OCI-M2 (cell line): ENCODE measurements around the gene PTPRD.
"Not testable (repeated sequence)": the region's sequence is repeated elsewhere in the genome, so short reads cannot be mapped to it uniquely, and the experiment has no call there.

Experiments
- DNase-seq: peaks from one replicate; lab custom pipeline; 2025; ENCODE audit not compliant: unreplicated experiment; lab: John Stamatoyannopoulos, UW

The PTPRD gene

DNA sequence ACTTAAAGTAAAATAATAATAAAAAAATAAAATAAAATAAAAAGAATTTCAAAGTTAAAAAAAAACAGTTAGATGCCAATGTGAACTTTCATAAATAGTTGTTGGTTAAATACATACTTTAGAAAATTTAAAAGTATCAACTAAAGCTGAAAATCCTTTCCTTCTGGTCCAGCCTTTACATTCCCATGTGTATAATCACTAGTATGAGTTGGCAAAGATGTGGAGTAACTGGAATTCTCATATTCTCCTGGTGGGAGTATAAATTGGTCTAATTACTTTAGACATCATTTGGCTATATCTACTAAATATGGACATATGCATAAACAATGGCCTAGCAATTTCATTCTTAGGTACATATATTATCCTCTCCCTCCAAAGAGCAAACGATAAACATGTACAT is 619.9 kb downstream of the PTPRD start:
- no peak for DNase-seq

DNA sequence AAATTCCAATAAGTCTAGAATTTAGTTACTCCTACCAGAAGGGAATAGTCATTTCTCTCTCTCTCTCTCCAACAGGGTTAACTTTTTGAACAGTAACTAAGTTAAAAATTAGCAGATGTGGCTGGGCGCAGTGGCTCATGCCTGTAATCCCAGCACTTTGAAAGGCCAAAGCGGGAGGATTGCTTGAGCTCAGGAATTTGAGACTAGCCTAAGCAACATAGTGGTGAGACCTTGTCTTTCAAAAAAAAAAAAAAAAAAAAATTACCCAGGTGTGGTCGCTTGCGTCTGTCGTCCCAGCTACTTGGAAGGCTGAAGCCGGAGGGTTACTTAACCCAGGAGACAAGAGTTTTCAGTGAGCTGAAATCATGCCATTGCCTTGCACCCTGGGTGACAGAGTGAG is 639.7 kb downstream of the PTPRD start:
- no peak for DNase-seq

DNA sequence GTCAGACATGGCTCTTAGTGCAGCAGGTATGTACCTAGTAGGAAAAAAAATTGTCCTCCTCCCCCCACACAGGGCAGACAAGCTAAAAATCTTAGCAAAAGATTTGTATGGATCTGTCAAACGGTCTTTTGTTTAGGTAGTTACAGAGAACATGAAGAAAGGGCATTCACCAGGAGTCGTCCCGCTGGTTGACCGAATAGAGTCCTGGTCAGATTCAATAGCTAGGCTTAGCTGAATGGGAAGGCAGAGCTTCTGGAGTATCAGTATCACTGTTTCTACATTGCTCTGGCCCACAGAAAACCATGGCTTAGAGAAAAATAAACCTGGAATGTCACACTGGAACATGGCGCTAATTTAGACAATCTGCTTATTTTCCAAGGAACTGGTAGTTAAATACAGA is 642.3 kb downstream of the PTPRD start:
- no peak for DNase-seq

DNA sequence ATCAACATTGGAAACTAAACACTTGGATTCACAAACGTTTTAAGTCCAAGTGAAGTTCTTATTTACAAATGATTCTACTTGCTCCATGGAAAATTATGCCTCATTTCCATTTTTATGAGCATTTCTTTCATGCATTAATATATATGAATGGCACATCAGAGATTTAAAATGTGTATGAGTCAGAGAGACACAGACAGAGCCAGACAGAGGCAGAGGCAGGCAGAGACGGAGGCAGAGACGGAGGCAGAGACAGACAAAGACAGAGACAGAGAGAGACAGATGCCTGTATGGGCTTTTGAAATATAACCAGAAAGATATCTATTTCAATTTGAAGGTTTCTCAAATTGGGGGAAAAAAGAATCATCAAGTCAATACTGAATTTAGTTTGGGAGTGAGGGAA is 649.0 kb downstream of the PTPRD start:
- no peak for DNase-seq

DNA sequence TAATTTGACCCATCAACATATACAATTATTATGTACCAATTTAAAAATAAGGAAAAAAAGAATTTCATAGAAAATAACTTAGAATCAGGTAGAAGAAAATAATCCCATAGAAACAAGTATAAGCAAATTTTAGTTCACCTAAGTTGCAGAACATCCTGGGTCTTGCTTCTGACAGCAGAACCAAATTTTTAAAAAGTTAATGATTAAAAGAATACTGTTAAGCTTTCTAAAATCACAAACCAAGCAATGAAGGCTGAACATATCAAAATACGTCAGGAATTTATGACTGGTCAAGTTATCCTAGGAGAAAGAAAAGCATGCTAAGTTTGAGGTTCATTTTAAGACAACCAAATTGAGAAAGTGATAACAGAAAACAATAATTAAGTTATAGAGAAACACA is 650.9 kb downstream of the PTPRD start:
- no peak for DNase-seq

DNA sequence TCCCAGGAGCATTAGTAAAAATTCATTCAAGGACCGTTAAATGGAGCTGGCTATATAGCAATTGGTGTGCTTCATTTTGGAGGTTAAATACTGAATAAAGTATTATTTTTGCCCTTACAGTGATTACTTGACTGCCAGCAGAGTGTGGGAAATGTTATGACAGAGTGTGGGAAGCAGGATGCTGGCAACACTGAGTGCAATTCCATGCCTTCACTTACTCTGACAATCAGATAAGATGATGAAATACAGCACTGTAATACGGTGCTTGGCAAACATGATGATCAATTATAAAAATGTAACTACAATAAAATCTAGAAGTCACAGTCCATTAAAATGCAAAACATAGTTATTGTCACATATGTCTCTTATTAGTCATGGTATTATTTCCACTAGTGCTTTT is 651.3 kb downstream of the PTPRD start:
- no peak for DNase-seq

DNA sequence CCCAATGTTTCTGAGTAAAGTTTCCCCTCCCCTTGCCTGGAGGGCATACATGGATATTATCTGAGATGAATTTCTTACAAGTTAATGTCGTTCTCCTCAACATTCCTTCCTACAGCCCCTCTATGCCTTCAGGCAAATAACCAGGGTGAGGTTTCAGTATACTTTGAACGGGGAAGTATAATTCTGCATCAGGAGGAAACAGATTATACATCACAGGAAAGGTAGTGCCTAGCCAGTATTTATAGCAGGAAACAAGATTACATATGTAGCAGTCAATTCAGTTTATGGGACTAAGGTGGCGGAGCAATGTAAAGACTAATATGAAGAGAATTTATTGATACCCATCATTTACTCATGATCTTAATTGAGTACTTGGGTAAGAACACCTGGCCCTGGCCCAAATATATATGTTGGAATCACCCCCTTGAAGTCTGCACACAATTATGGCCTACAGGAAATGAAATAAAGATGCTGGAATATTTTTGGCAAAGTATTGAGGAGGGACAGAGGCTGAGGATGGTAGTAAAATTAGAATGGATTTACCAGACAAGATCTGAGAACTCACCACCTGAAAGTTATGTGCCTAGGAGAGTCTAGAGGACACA is 661.1 kb downstream of the PTPRD start:
- DNase-seq: no peak

DNA sequence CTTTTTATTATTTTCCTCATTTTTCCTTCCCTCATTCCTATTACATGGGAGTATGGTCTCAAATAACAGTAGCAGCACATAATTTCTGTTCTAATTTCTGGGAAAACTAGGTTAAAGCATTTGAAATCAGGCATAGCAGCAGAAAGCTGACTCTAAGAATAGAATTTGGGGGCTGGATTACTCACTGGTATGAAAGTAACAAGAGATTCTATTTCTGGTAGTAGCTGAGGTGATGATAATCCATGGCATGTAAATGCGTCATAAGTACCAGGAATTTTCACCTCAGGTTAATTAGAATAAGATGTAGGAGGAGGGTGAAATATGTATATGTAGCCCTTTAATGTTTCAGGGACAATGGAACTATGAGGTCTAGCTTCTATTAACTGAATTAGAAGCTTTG is 662.0 kb downstream of the PTPRD start:
- no peak for DNase-seq

DNA sequence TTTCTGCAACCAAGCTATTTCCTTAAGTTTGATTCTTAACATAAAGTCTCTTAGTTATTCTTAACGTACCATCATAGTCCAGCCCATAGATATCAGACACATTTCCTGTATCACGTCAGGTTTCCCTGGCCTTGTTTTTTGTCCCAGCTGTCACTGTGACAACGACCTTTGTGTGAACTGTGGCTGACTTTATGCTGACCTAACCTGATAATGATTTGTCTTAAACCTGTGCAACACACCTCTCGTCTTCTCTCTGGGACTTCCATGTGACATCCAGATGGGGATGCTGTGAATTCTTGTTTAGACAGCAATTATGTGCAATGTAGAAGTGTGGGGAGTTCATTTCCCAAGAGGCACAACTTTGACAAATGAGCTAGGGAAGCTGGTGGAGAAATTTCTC is 662.8 kb downstream of the PTPRD start:
- no peak for DNase-seq

DNA sequence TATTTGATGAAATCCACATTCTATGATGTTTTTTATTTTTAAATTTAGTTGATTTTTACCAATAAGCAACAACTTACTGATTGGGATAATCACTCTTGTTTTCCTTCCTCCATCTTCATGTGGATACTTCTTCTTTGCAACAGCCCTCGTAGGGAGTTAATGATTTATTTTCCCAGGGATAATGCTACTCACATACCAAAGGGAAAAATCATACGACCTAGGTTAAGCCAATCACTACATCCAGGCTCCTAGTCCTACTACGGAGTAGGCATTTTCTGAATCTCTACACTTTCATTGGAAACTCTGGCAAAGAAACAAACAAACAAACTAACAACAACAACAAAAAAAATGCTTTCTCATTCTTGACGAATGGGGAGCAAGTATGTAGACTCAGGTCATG is 663.4 kb downstream of the PTPRD start:
- no peak for DNase-seq

DNA sequence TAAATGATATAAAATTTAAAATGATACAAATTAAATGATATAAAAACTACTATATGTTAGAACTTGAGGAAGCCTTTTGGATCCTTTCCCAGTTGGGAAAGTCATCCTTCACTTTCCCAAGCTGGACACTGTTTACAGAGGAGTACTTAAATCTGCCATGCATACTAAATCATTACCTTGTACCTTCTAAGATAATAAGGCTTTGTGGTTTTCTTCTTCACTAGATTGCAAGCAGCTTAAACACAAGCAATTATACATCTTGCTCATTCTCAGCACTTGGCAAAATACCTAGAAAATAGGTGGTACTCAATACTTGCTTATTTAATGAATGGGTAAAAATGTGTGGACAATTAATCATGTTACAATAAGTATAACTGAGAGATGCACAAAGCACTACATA is 666.8 kb downstream of the PTPRD start:
- no peak for DNase-seq

DNA sequence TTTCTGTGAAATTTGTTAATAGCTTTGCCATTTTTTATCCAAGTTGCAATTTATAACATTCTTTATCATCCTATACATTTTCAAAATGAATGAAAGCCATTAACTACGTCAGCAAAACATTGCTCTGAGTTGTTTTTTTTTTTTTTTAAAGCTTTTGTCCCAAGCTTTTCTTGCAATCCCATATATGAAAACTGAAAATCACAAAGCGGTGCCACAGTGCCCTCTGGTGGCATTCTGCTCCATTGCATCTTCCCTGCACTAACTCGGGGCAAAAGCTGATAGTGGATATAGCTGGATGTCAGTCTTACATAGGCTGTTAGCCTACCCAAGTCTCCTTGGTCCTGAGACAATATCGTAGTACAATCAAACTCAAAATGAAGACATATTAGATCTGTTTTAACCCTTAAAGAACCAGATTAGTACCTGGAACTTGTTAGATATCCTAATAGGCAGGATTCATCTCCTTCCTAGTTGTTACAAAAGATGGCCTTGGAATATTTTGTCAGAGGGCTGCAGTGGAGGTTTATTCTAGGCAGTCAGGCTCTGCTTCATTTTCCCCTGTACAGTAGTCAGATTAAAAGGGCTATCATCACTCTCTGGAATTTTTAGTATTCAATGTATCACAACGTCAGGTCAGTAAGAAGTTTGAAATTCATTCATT is 669.9 kb downstream of the PTPRD start:
- no peak for DNase-seq

DNA sequence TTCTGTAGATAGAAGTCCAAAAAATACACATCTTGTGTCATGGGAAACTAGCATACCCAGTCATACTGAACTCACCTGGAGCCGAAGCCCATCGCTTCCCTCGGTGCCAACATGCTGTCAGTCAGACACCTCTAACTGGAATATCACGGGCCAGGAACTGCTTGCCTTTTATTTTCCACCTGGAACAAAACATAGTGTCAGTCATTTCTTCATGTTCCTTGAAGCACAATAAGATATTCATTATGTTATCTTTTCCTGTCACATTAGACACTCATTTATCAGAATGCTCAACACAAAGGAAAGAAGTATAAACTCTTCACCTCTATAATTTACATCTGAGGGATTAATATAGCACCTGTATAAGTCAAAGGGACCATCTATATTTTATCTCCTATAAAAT is 674.4 kb downstream of the PTPRD start:
- no peak for DNase-seq

DNA sequence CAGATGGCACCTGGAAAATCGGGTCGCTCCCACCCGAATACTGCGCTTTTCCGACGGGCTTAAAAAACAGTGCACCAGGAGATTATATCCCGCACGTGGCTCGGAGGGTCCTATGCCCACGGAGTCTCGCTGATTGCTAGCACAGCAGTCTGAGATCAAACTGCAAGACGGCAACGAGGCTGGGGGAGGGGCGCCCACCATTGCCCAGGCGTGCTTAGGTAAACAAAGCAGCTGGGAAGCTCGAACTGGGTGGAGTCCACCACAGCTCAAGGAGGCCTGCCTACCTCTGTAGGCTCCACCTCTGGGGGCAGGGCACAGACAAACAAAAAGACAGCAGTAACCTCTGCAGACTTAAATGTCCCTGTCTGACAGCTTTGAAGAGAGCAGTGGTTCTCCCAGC is 681.3 kb downstream of the PTPRD start:
- DNase-seq: not testable (repeated sequence)

DNA sequence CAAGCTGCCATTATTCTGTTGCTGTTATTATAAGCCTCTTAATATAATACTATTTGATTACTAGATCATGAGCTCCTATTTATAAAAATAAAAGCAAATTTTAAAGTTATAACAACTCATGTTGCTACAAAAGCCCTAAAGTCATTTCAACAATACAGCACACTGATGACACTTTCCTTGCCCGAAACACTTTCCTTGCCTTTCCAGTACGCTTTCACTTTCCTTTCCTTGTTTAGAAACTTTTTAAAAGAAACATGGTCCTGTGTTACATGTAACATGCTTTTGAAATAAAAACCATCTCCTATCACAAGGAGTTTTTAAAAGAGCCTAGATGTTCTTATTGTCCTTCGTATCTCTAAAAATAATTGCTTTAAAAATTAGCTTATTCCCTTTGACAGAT is 688.4 kb downstream of the PTPRD start:
- DNase-seq: no peak

DNA sequence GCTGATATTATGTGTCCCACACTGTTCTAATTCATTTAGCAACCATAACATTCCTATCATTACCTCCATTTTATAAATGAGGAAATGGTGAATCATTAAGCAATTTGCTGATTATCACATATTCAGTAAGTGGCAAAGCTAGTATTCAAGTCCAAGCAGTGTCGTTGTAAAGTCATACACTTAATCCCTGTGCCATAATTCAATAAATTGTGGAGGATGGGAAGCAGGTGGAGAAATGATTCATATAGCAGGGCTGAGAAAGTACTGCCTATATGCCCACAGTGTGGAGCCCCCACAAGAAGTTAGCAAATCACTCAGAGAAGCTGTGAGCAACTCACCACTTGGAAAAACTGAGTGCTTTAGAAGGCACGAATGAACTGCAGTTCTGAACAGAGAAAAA is 691.0 kb downstream of the PTPRD start:
- DNase-seq: no peak

DNA sequence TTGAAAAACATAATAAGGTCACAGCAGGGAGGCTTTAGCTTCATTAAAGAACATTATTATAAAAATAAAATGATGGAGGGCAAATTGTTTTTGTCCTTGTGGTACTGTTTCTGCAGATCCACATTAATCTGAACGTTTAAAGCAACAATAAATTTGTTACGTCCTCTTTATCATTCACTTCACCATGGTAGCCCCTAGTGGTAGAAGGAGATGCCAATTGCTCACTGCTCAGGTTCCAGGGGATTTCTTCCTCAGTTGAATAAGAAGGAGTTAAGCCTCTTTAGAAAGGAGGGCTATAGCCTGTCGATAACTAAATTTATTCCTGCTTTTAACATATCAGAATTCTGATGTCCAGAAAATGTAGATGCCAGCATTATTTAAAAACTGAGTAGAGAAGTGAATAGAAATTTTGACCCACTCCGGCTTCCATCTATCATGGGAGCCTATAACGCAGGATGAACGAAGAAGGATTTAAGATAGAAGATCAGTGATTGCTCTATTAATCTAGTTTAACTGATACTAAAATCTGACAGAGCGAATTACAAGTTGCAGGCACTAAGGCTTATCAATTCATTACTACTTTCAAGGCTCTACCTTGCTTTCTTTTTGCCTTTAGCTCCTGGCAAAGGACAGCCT is 692.3 kb downstream of the PTPRD start:
- DNase-seq: no peak

DNA sequence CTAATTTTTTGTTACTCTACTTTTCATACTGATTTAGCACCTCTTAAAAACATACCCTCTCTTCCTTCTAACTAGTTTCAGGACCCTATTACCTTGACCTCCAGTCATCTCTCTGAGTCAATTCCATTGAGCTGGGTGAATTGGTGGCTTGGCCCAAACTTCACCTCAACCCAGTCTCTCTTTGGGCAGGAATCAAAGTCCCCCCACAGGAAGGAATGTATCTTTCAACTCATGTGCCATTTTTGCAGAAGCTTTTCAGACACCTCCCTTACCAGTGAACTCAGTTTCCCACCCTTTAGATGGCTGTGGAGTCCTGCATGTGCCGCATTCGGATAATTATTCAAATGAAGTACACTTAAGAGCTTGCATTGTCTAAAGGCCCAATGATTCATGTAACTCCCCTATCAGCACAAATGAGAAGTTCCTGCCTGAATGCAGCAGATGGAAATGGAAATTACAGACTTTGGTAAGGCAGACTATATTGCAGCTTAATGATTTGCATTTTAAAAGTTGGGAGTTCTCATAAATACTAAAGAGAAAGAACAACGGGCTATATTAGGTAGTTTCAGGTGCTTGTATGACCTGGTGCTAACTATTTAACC is 693.5 kb downstream of the PTPRD start:
- DNase-seq: no peak

DNA sequence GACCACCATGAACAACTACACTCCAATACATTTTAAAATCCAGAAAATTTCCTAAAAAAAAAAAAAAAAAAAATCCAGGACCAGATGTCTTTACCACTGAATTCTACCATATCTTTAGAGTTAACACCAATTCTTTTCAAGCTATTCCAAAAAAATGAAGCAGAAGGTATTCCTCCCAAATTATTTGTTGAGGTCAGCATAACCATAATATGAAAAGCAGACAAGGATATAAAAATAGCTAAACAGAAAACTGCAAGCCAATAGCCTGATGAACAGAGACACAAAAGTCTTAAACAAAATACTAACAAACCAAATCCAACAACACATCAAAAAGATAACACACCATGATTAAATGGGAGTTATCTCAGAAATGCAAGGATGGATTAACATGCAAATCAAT is 695.4 kb downstream of the PTPRD start:
- DNase-seq: no peak

DNA sequence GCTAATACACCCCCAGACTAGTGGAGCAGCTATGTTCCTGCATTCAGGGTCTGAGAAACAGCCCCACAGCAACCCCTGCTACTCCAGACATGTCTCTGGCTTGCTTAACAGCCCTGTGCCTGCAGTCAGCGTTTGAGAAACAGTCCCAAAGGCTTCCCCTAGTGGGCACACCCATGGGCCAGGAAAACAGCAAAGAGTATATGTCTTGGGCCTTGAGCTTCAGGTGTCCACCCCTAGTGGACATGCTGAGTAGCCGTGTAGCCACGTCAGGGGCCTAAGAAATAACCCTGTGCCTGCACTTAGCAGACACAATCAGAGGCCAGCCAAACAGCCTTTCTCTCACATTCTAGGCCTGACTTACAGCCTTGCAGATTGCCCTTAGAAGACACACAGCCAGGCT is 698.6 kb downstream of the PTPRD start:
- no peak for DNase-seq

DNA sequence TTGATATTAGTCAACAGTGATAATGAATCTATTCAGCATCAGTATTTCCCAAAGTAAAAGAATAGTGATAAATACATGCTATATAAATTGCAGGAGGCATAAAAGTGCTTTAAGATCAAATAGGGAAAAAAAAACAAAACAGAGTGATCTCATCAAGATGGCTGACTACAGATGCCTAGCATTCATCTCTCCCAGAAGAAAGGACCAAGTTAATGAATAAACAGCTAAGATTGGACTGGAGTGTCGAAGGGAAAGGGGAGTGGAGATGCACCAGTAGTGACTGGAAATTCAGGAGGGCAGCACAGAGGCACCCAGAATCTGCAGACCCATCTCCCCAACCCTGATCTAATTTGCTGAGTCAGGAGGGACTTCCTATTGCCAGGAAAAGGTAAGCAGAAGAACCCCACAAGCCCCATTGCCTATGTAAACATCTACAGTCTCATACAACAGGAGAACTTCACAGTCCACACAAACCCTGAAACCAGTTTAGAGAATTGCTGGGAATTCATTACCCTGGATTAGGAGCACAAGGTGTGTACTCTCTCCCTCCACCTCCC is 699.4 kb downstream of the PTPRD start:
- no peak for DNase-seq

DNA sequence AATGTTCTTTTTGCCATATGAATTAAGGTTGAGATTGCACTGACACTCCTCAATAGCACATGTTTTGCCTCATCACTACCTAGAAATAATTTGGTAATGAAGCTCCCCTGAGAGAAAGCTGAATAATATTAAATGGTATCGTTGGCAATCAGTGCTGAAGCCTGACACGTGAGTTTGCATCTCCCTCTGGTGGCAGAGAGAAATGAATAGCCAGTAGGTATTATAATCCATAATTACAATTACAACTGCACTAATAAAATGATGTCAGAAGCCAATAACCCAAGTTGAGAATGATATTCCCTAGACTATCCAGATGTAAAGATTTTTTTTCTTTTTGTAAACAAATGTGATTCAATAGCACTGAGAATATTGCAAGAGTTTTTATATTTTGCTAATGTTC is 700.3 kb downstream of the PTPRD start:
- no peak for DNase-seq
